Fibroblast of mammary gland (primary cell): ENCODE measurements around the gene FOXL1.

Source experiments
- DNase-seq: peaks from one replicate; pipeline ENCODE4 v3.0.0-alpha.2; 2010; ENCODE audit warnings: low read depth
- H3K4me3 ChIP-seq: 2 replicates; pipeline ENCODE4 v1.5.1; 2011; ENCODE audit warnings: low read depth, mild to moderate bottlenecking, low read length, moderate library complexity; ENCODE audit not compliant: control insufficient read depth
- TF ChIP-seq, protein P1 (sequence below): conservative IDR thresholded peaks from 2 replicates; pipeline ENCODE4 v1.5.1; 2011; ENCODE audit warnings: low read depth, low read length, inconsistent platforms; ENCODE audit not compliant: control insufficient read depth, insufficient read depth

FOXL1 gene

DNA sequence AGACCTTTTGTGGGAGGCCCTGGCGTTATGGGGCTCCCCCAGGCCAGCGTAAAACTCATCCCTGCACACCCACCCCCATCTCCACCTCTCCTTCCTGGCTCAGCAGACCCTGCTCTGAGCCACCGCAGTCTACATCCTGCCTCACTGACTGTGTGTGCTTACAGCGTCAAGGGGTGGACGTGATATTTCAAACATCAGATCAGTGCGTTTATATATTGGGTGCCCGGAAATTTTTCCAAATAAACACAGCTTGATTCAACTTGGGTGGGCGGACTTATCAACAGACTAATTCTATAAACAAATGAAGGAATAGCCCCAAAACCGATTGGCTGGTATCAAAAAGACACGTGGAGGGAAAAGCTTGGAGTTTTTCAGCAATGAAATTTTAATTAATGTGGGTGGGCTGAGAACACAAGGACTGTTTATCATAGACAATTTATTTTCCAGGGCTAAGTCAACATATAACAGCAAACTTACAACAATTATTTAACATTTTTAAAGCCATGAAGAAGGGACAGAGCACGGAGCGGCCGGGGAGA, at the start of gene FOXL1:
Gene FOXL1 (plus strand): TSS at position 489 of the 539 bp plus-strand sequence. CDS start 175 bp downstream, outside the sequence.
- peak; percentile 91 for DNase-seq
- TF ChIP-seq, protein P1, sequence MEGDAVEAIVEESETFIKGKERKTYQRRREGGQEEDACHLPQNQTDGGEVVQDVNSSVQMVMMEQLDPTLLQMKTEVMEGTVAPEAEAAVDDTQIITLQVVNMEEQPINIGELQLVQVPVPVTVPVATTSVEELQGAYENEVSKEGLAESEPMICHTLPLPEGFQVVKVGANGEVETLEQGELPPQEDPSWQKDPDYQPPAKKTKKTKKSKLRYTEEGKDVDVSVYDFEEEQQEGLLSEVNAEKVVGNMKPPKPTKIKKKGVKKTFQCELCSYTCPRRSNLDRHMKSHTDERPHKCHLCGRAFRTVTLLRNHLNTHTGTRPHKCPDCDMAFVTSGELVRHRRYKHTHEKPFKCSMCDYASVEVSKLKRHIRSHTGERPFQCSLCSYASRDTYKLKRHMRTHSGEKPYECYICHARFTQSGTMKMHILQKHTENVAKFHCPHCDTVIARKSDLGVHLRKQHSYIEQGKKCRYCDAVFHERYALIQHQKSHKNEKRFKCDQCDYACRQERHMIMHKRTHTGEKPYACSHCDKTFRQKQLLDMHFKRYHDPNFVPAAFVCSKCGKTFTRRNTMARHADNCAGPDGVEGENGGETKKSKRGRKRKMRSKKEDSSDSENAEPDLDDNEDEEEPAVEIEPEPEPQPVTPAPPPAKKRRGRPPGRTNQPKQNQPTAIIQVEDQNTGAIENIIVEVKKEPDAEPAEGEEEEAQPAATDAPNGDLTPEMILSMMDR, result no peak
- peak within 1 kb of the TSS; percentile 72 for H3K4me3 ChIP-seq

DNA sequence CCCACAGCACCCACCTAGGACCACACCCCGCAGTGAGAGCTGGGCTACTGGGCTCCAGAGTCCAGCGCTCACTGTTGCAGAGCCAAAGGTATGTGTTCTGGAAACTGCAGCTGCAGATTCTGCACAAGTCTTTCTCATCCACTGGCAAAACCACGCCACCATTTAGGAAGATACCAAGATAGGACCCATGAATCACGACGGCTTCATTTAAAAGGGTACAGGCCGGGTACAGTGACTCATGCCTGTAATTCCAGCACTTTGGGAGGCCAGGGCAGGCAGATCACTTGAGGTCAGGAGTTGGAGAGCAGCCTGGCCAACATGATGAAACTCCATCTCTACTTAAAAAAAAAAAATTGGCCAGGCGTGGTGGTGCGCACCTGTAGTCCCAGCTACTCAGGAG, 49.2 kb upstream of the FOXL1 start:
- DNase-seq, result peak; percentile 42
- TF ChIP-seq, protein P1, result no peak
- no peak overlapping the region for H3K4me3 ChIP-seq

DNA sequence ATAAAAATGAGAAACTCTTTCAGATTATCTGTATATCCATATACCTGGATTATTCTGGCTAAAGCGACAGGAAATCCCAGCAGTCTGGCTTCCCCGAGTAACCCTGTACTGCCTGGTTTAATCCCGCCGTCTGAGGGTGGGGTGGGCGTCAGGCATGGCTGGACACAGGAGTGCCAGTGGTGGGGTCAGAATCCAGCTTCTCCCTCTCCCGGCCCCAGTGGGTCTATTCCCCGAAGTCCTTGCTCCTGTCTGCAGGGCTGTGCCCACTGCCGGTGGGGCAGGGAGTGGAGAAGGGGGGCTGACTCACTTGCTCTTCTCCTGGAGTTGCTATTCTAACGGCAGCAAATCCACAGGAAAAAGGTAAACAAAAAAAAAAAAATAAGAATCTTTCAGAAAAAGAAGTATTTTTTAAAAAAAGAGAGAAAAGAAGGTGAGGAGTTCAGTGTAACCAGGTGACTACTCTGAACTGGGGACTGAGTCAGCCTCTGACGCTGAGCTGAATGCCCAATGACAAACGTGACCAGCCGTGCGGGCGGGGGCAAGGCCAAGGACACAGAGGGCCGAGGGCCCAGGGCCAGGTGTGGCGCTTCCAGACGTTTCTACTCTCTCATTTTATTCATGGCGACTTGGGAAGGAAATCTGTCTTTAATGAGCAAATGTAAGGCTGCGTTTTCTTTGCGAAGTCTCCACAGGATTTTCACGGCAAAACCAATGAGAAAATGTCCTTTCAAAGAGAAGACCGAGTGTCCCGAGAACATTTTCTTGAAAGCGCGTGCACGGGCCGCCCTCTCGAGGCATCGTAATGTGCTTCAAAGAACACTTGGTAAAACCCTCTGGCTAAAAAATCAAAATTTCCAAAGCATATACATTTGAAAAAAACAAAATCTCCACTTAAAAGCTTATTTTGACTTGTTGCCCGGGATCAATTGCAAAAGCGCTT, 47.8 kb upstream of the FOXL1 start:
- H3K4me3 ChIP-seq, result no peak overlapping the region
- no peak for DNase-seq
- TF ChIP-seq, protein P1, result no peak

DNA sequence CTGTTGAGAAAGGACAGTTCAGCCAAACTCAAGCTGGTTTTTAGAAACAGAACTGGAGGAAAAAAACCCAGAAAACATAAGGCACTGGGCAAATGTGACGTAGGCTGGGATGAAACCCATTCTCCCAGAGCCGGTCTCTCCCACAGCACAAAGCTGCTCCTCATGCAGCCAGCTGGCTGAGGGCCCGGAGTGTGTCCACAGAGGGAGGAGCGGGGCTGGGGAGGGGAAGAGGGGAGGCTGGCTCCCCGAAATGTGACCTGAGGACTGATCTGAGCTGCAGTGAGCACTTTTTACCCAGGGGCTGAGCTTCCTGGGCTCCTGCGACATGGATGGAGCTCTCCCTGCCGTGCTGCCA, 47.2 kb upstream of the FOXL1 start:
- TF ChIP-seq, protein P1, result no peak
- H3K4me3 ChIP-seq, result no peak overlapping the region
- DNase-seq, result peak; percentile 48

DNA sequence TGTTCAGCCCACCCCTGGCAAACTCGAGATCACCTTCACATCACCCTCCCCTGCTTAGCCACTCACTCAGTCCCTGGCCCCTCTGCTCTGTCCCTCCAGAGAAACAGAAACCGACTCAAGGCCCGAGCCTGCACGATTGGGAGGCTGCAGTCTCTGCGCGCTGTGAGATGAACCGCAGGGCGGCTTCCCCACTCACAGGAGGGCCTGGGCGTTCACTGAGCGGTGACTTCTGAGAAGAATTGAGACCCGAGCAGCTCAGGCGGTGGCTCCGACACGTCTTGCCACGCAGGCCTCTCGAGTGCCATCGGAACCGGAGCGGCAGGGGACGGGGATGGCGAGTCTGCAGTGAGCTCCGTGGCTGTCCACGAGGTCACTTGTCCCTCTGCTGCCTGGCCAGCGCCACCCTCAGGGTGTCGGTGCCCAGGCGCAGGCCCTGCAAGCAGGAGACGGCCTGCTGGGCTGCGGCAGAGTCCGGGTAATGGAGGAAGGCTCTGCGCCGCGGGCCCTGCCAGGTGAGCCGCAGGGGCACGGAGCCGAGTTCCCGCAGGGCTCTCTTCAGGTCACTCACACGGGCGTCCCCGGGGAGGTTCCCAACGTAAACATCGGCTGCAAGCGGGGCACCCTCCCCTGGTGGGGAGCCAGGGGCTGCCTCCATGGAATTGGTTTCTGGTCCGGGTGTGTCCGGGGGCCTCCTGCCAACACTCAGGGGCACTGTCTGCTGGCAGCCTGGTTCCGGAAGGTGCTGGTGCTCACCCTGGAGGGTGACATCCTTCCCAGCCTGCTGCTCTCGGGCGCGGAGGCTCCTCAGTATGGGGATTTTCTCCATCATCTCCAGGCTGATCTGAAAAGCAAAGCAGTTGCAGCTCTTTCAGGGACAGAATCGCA, 46.5 kb upstream of the FOXL1 start:
- TF ChIP-seq, protein P1, result no peak
- H3K4me3 ChIP-seq, result no peak overlapping the region
- DNase-seq, result no peak

DNA sequence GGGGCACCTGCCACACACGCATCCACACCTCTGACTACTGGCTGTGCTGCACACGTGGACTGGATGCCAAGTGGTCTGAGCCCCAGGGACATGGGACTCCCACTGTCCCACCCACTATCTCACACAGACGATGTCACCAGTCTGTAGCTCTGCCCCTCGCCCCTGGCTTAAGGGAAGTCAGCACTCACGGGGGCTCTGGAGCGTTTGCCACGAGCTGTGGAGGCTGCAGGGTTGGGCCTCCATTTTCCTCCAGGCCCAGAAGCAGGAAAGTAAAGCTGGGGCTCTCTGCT, 45.9 kb upstream of the FOXL1 start:
- H3K4me3 ChIP-seq, result no peak overlapping the region
- TF ChIP-seq, protein P1, result no peak
- no peak for DNase-seq
